HG03439 (cell line): ENCODE data around the gene SPOCK2.
A peak's percentile ranks its signal among the peaks of the same experiment; 100 is the strongest.

Experiments used
- ATAC-seq: cut with Tn5 transposase; IDR thresholded peaks from one replicate; pipeline ENCODE4 v1.9.1; 2021; ENCODE audit warnings: mild to moderate bottlenecking, moderate library complexity; ENCODE audit not compliant: unreplicated experiment

SPOCK2 gene

DNA sequence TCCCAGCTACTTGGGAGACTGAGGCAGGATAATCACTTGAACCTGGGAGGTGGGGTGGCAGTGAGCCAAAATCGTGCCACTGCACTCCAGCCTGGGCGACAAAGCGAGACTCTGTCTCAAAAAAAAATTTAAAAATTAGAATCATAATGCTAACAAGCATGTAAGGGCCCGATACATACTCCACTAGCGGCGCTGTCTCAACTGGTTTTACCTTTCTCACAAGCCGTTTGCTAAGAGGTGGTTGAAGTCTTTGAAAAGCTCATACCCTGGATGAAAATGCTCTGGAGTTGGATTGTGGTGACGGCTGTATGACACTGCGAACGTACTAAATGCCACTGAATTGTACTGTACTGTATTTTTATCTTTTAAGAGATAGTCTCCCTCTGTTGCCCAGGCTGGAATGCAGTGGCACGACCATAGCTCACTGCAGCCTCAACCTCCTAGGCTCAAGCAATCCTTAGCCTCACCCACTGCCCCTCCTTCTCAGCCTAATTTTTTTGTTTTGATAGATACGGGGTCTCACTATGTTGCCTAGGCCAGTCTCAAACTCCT, 29.9 kb downstream of the SPOCK2 start:
- no peak for ATAC-seq

DNA sequence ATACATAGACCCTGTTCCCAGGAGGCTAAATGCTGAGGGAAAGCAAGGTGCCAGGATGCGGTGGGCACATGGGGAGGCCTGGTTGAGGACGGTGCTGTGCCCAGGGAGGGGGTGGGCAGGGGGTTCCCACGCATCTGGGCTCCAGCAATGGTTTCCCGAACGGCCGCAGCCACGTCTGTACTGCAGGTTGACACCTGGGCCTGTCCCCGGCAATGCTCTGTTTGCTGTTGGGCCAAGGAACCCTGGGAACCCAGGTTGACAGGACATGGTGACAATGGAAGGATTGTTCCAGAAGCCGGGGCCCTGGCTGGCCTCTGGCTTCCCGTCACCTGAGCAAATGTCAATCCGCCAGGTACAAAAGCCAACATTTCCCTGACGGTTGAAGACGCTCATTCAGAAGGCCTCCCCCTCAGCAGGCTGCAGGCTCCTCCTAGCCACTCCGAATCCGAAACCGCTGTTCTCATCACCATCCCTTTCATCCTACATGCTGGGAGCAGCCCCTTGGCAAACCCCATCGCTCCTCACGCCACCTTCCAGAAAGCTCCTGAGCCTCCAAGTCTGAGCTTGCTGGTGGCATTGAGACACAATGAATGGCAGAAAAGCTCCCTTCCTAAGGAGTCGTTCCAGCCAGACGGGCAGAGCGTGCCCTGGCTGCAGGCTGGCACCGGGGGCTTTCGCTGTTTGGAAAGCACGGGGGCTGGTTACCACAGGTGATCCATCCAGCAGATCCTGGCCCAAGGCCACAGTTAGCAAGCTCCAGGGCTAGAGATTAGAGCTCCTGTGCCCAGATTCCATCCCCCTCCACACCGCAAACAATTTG, 31.2 kb downstream of the SPOCK2 start:
- no peak for ATAC-seq

DNA sequence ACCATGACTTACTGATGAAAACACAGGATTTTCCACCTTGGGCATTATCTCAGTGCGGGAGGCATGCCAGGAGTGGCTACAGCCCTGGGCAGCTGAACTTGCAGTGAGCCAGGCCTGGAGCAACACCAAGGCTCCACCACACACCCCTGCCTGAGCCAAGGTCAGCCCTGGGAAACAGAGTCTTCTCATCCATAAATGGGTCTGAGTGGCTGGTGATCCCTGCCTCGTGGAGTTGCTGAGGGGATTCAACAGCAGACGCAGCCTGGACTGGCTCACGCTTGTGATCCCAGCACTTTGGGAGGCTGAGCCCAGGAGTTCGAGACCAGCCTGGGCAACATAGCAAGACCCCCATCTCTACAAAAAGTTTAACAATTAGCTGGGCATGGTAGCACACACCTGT, 32.2 kb downstream of the SPOCK2 start:
- no peak for ATAC-seq

DNA sequence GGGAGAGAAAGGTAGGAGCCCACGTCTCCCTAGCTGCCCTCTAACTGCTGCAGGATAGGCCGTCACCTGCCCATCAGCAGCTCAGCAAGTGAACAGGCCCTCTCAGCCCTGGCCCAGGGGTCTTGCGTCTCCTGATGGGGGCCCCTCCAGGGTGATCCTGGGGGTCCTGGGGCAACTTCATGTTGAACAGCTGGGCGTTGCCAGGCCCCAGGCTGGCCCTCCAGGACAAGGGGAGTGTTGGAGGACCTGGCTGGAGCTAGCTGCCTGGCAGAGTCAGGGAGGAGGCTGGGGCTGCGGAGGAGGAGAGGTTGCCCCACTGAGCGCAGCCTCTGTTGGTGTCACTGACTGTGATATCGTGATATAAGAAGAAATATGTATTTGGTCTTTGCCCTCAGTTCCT, 34.7 kb downstream of the SPOCK2 start:
- no peak for ATAC-seq

DNA sequence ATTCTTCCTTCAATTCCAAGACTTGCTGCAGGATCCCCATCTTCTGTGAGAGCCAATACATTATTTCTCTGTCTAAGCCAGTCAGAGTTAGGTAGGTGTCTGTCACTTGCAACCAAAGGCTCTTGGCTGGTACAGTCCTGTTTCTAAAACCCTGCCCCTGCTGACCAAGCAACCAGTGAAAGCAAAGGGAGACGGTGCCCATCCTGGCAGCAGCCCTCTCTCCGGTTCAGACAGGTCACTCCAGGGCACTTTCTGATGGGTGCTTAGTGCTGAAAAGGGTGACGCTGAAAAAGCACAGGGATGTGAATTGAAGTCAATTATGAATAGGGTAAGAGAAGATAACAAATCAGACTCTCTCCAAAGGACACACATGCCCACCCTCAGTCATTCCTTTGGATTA, 37.5 kb downstream of the SPOCK2 start:
- ATAC-seq = no peak

DNA sequence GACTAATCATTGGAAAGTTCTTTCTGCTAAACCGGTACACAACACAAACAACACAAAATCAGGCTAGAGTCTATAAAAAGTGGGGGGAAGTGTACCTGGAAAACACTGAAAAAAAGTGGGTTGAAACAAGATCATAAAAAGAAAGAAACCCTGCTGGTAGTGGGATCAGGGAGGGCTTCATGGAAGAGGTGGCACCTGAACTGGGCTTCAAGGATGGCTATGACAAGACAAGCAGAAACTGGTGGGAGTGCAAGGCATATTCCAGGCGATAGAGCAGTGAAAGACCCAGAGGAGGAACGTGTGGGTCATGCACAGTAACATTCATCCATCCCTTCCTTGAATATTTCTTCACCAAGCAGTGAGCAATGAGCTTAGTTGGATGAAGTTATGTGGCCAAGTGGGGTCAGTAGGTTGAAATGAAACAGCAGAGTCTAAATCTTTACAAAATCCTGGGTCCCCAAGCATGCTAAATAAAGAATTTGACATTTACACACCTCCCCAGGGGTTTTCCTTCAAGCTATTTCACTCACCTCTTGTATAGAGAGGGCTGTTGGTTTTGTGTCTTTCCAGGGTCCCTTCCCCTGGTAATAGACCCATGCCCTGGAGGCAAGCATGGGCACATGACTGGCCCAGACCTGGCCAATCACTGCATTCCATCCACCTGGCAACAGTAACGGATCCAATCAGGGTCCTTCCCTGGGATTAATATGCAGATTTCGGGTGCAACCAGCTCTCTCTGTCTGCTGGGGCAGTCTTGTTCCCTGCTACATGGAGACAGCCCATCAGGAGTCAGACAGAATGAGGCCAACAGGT, 38.2 kb downstream of the SPOCK2 start:
- ATAC-seq = no peak

DNA sequence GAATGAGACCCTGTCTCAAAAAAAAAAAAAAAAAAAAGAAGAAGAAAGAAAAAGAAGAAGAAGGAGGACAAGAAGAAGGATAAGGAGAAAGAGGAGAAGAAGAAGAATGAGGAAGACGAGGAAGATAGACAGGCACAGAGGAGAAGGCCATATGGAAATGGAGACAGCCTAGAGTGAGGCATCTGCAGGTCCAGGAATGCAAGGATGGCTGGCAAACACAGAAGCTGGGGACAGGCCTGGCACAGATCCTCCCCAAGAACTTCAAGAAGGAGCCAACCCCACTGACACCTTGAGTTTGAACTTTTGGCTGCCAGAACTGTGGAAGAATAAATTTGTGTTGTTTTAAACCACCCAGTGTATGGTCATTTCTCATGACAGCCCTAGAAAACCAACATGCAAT, 38.9 kb downstream of the SPOCK2 start:
- no peak for ATAC-seq

DNA sequence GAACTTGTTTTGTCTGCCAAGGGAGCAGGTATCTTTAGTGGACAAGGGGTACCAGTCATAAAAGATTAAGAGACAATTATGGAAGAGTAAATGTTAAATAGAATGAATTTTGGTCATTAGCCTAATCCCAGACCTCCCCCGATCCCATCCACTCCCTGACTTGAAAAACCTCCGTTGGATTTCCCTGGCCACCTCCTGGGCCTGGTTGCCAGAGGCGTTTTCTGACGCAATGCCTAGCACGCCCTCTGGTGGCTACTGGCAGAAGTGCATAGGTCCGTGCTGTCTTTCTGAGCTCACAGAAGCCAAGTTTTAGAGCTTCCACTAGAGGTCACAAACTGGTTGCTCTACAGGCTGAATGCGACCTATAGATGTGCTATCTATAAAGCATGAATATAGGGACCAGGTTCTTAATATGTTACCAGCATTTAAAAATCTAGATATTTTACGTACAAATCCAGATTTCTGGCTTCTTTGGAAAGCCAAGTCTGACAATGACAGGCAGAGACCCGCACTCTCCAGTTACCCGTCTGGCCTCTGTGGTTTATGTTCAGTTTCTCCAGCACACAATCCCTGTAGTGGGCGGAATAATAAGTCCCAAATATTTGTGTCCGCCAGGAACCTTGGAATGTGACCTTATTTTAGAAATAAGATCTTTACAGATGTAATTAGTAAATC, 39.8 kb downstream of the SPOCK2 start:
- peak; percentile 81 for ATAC-seq

DNA sequence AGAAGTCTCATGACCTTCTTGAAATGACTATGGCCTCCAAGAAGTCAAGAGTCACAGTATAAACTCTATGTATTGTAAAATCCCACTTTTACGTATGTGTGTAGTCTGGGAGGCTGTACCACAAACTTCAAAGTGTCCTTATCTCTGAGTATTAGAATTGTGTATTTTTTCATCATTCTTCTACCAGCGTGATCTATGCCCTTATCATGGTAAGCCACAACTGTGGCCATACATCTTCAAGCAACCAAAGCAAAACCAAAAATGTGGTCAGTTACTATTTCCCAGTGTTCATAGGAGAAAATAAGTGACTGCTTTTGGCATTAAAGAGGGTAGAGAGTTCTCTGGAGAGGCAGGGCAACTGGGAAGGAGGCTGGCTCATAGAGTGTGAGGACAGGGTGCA, 42.8 kb downstream of the SPOCK2 start:
- ATAC-seq = no peak

DNA sequence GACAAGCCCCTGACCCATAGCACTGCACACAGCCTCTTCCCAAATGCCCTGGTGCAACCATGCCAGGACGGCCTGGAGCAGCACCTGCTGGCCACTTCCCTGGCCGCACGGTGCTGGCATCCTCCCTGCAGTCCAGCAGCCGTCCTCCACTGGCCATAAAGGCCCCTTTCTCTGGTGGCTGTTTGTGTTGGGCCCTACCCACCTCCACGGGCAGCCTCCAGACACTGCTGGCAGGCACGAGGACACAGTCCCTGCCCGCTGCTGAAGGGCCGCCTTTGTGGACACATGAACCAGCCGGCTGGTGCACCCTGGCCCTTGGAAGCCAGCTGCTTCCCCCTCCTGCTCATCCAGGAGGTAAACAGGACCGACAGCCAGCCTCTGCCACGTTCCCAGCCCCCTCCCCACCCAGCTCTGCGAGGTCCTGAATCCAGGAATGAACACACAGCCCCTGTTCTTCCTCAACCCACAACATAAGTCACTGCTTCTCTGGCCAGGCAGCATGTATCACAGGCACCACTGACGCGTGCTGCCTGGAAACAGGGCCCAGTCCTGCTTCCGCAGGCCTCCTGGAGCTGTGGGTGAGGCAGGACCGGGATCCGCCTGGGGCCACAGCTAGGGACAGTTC, 43.8 kb downstream of the SPOCK2 start:
- ATAC-seq = no peak

DNA sequence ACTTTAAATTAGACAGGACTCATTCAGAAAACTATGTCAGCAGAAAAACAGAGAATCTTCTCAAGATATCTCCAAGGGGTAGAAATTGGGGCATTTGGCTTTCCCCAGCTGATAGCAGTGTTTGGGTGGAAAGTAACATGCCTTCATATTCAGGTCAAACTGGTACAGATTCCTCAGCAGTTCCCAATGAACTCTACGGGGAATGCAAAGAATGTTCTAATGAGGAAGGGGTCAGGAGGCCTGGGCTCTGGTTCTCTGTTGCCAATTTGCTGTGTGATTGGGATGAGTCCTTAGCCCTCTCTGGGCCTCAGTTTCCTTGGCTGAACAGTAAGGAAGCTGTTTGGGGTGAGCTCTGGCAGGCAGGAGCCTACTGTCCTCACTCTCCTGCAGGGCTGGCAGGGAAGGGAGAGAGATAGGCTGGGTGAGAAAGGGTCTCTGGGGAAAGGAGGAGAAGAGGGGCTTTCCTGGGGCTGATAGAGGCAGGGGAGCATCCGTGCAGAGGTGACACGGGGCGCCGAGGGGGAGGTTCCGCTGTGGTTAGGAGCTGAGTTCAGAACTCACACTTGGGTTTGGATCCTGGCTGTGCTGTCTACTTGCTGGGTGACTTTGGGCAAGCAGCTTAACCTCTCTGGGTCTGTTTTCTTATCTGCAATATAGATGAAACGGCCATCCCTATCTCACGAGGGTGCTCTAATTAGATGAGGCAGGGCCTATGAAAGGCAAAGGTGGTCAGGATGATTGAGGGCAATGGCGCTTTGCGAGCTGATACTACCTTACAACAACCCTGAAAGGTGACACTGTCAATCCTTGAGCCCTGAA, 45.1 kb downstream of the SPOCK2 start:
- ATAC-seq = no peak

DNA sequence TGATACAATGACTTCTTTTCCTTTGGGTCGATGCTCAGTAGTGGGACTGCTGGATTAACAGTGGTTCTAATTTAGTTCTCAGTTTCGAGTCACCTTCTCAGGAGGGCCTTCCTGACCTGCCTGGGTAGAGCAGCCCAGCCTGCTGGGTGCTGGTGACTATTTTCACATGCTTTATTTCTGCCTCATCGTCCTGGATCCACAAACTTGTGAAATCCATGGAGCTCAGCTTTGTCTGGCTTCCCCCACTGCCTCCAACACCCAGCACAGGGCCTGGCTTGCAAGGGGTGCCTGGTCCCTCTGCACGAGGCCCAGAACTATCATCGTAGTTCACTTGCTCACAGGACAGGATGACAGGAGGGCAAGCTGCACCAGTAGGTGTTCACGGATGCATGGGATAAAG, 46.9 kb downstream of the SPOCK2 start:
- ATAC-seq = no peak

DNA sequence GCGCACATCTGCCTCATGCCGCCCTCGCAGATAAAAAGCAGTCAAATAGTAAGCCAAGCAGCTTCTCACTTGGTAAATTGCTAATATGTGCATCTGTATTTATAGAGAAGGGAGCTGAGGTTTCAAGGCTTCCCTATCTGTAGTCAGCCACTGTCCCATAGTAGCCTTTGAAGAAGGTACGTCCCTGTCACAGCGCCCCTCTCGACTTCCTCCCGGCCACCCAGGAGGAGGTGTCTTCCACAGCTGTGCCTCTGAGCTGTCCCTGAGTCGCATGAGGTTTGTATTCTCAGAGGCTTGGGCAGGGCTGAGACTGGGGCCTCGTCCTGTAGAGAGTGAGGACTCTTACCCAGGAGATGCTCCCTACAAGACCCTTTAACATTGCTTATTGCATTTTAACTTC, 49.0 kb downstream of the SPOCK2 start:
- ATAC-seq = no peak

DNA sequence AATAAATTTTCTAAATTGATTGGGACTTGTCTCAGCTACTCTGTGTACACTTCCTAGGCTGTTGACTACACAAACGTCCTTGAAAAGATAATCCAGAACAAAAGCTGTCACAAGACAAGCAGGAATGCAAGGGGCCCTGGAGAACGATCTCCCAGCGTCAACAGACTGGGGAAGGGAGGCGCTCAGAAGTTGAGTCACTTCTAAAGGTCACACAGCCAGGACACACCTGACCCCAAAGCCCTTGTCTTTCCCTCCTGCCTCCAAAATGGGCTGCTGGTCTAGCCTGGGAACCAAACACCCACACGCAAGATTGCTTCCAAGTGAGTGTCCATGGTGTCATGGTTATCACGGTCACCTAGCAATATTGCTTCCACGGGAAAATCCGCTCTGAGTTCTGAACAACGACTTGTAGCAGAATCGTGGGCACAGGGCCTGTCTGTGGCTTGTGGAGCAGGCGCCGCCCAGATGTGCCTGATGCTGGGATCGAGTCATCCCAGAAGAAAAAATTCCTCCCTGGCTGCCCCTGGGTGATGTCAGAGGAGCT, 49.8 kb downstream of the SPOCK2 start:
- ATAC-seq = no peak

DNA sequence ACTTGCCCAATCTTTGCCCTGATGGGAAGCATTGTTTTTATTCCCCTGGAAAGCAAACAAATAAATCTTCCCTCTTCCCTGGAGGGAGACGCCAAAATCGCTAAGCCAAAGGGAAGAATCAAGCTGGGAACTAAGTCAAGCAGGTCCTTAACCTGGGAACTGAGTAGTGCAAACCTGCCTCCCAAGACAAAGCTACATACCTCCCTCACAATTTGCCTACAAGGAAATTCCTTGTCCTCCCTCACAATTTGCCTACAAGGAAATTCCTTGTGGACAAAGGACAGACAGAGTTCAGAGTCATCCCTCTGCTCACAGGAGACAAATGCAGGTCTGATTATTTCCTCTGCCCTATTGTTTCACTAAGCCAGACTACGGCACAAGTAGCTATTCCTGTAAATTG, 50.5 kb downstream of the SPOCK2 start:
- ATAC-seq = no peak

DNA sequence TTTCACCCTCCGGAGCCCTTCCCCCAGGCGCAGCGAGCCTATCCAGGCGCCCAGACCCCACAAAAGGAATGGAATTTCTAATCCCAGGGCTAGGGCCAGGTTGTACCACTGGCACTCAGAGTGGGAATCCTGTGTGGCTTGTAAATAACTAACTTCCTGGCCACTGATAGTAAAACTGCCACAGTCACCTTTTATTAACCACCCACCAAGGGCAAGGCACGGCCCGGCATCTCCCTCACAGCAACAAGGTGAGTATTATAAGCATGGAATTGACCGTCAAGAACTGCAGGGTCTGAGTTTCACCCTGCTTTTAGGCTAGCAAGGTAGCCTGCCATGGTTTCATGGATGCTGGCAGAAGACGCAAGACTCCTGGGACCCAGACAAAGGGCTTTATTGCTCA, 51.1 kb downstream of the SPOCK2 start:
- ATAC-seq = no peak

DNA sequence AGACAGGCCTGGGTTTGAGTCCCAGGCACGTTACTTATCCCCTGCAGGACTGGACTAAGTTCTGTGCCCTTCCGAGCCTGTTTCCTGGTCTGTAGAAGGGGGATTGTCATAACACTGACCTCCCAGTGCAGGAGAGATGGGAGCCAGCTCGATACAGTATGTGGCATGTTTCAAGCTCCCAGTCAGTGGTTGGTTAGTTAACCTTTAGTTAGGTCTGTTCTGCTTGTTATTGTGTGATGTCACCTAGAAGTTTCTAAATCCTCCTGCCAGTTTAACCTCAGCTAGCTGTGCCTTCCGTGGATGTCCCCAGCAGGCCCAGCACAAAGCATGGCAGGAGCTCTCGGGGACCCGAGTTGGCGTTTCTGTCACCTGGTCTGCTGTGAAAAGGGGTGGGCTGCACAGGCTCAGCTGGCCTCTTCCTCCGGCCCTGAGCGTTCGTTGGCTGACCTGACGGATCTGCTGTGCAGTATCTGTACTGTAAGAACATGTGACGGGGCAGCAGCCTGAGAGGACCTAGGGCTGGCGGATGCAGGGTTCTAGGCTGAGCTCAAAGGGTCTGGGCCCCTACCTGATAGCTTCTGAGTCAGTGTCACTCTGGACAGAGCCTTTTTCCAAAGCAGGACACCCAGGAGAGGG, 53.0 kb downstream of the SPOCK2 start:
- no peak for ATAC-seq

DNA sequence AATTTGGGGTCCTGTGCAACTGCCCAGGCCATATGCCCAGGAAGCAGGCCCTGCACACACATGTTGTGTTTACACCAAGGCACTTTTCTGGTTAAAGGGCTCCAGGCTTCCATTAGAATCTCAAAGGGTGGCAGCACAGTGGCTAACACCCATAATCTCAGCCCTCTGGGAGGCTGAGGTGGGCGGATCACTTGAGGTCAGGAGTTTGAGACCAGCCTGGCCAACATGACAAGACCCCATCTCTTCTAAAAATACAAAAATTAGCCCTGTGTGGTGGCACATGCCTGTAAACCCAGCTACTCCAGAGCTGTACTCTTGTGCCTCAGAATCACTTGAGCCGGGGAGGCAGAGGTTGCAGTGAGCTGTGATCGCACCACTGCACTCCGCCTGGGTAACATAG, 53.6 kb downstream of the SPOCK2 start:
- no peak for ATAC-seq

DNA sequence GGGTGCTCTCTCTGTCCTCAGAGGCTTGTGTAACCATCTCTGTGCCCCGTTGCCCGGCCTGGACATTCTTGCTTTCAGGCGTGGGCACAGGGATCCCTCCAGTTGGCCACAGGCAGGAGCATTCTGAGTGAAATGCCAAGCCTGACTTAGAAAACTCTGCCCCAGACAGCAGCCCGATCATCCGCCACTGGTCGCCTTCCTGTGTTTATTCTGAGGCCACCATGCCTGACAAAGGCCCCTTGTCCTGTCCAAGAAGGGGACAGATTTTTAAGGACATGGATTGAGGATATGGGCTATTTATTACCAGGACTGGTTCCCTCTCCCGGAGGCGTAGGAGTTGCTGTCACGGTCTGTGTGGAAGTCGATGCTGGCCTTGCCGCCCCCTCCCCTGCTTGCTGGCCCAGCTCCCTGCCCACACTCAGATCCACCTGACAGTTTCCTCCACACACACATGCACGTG, 54.3 kb downstream of the SPOCK2 start:
- no peak for ATAC-seq
